ENCODE results near the gene VTI1B. TPM values are rescaled to one million over a fixed set of nuclear protein-coding genes. Genes with fewer than 3 reads are reported as not detected.

Gene VTI1B
- total RNA-seq, 1 donor from 2014 or later: 73.7 TPM

DNA sequence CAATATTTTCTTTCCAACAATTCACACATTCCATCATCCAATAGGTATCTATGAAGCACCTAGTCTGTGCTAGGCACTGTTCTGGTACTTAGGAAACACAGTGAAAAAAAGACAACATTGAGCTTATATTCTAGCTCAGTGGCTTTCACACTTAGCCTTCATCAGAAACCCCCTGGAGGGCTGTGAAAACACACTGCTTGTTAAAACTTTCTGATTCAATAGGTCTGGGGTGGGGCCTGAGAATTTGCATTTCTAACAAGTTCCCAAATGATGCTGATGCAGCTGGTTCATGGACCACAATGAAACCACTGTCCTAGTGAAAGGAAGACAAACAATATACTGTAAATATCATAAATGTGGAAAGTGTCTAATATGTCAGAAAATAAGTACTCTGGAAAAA lies 5.9 kb downstream of the VTI1B start:
- DNase-seq (ENCODE audit: low spot score): no peak
- intact Hi-C loops (cut with micrococcal nuclease): no loop called here
- peaks cover 14% of the 10 kb centered on the region for H3K36me3 Mint-ChIP-seq (ENCODE audit: low read depth)
- H3K27ac Mint-ChIP-seq: no peak overlapping the region
- H3K9me3 Mint-ChIP-seq: no peaks in the 10 kb centered on the region
- peaks cover 36% of the 10 kb centered on the region for H3K4me1 Mint-ChIP-seq (ENCODE audit: low read depth)
- H3K4me3 Mint-ChIP-seq (ENCODE audit: low read depth): no peak overlapping the region
- no peaks in the 10 kb centered on the region for H3K27me3 Mint-ChIP-seq (ENCODE audit: low read depth)

DNA sequence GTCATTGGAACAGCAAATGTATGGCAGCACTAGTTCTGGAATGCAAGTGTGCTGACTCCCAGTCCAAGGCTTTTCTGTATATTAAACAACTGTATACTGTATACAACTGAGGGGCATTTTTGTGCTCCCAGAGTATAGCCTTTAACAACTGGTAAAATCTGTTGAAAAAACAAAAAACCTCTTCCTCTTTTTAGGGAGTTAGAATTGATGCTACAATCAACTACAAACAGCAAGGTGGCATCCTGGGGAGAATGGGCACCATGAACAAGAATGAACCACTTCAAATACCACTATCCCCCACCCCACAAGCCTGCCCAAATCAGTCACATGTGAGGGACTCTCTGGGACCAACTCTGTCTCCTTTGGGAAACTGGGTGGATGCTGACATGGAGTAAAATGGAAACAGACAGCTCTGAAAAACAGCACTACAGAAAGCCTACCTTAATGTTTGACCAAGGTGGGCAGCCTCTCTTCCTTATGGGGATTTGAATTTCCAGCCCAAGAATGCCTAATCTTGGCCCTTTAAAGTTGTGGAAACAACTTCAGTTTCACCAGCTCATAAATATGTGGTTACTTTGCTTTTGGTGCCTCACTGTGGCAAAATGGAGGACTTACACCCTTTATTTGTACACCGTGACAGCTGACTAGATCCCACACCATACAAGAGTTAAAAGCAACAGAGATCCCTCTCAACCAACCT lies 7.5 kb downstream of the VTI1B start:
- intact Hi-C loops (cut with micrococcal nuclease): loop anchor here (1.0 to 2.0 kb wide), 4 partner anchors 22 to 240 kb away; no protein-coding TSS in a partner anchor
- no peaks in the 10 kb centered on the region for H3K9me3 Mint-ChIP-seq
- no peaks in the 10 kb centered on the region for H3K27me3 Mint-ChIP-seq (ENCODE audit: low read depth)
- DNase-seq (ENCODE audit: low spot score): no peak
- H3K36me3 Mint-ChIP-seq (ENCODE audit: low read depth): peaks cover 19% of the 10 kb centered on the region
- peak overlapping the region; percentile 43 for H3K27ac Mint-ChIP-seq
- H3K4me1 Mint-ChIP-seq (ENCODE audit: low read depth): peaks cover 27% of the 10 kb centered on the region
- no peak overlapping the region for H3K4me3 Mint-ChIP-seq (ENCODE audit: low read depth)

DNA sequence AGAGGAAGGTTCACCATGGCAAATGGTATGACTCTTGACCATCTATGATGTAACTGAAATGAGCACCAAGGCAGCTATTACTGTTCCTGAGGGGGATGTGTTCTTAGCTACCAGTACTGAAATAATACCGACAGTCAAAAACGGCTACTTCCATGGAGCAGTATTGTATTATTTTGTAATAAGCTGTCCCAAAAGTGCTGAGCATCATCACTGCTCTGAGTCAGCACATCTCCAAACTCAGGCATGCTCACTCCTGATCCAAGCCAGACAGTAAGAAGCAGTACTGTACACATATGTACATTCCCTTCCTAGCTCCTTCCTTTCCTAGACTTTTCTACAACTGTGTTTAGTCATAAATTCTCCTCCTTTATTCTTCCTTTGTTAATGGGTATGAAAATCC lies 8.6 kb downstream of the VTI1B start:
- H3K36me3 Mint-ChIP-seq (ENCODE audit: low read depth): peaks cover 20% of the 10 kb centered on the region
- peaks cover 27% of the 10 kb centered on the region for H3K4me1 Mint-ChIP-seq (ENCODE audit: low read depth)
- intact Hi-C loops (cut with micrococcal nuclease): loop anchor here (2.0 kb wide), 3 partner anchors 21 to 239 kb away; no protein-coding TSS in a partner anchor
- H3K4me3 Mint-ChIP-seq (ENCODE audit: low read depth): no peak overlapping the region
- H3K27me3 Mint-ChIP-seq (ENCODE audit: low read depth): no peaks in the 10 kb centered on the region
- DNase-seq (ENCODE audit: low spot score): no peak
- H3K9me3 Mint-ChIP-seq: no peaks in the 10 kb centered on the region
- no peak overlapping the region for H3K27ac Mint-ChIP-seq

DNA sequence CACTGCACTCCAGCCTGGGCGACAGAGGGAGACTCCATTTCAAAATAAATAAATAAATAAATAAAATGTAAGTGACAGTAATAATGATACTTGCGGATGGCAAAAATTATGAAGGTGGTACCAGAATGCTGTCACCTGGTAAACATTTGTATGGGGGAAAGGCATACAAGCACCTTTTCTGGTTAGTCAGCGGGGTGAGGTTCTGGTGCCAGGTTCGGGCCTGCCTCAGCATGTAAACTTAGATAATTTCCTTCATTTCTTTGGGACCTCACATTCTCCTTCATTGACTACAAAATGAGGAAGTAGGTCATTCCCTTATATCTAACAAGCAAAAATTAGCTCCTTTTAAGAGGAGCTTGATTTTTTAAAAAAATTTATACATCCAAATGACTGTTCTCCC lies 10.8 kb downstream of the VTI1B start:
- peaks cover 36% of the 10 kb centered on the region for H3K36me3 Mint-ChIP-seq (ENCODE audit: low read depth)
- H3K27ac Mint-ChIP-seq: no peak overlapping the region
- DNase-seq (ENCODE audit: low spot score): no peak
- intact Hi-C loops (cut with micrococcal nuclease): no loop called here
- no peak overlapping the region for H3K4me3 Mint-ChIP-seq (ENCODE audit: low read depth)
- no peaks in the 10 kb centered on the region for H3K9me3 Mint-ChIP-seq
- H3K27me3 Mint-ChIP-seq (ENCODE audit: low read depth): no peaks in the 10 kb centered on the region
- H3K4me1 Mint-ChIP-seq (ENCODE audit: low read depth): peaks cover 25% of the 10 kb centered on the region

DNA sequence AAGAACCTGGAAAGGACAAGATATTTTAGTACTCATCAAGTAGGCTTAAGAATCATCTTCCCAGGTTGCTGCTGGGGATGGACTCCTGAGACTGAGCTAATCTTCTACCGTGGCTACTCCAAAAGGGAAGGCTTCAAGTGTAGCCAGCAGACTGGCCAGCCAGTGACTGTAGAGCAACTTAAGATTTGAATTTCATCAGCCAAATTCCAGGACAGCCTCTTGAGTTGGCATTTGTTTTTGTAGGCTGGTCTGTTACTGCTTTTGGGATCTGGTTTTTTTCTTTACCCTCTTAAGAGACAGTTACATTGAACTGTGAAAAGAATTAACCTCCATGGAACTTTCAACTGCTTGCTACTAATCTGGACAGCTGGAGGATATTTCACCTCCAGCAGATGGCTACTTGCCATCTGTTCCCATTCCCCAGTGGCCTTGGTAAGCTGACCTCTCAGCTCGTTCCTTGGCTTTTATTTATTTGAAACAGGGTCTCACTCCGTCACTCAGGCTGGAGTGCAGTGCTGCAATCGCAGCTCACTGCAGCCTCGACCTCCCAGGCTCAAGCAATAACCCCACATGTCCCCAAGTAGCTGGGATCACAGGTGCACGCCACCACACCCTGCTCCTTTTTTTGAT lies 20.7 kb downstream of the VTI1B start:
- no peak for DNase-seq (ENCODE audit: low spot score)
- H3K36me3 Mint-ChIP-seq (ENCODE audit: low read depth): peaks cover 60% of the 10 kb centered on the region
- H3K4me3 Mint-ChIP-seq (ENCODE audit: low read depth): no peak overlapping the region
- H3K9me3 Mint-ChIP-seq: no peaks in the 10 kb centered on the region
- intact Hi-C loops (cut with micrococcal nuclease): no loop called here
- peaks cover 7% of the 10 kb centered on the region for H3K4me1 Mint-ChIP-seq (ENCODE audit: low read depth)
- H3K27me3 Mint-ChIP-seq (ENCODE audit: low read depth): no peaks in the 10 kb centered on the region
- H3K27ac Mint-ChIP-seq: no peak overlapping the region

DNA sequence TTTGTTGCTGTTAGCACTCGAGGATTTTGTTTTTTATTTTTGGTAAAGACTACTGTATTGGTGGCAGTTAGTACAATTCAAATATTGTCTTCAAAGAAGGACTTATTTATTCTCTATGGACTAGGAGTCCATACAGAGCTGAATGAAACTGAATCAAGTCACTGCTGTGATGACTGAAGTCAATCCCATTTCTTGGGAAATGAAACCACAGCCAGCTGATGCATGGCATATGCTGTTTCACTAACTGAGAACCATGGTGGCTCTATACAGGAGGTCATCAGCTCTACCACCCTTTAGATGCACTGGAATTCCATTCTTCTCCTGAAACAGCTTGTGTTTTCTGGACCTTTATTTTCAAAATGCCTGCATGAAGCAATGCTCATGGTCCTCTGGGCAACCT lies 22.2 kb downstream of the VTI1B start:
- intact Hi-C loops (cut with micrococcal nuclease): no loop called here
- H3K4me1 Mint-ChIP-seq (ENCODE audit: low read depth): peaks cover 6% of the 10 kb centered on the region
- peaks cover 63% of the 10 kb centered on the region for H3K36me3 Mint-ChIP-seq (ENCODE audit: low read depth)
- H3K4me3 Mint-ChIP-seq (ENCODE audit: low read depth): no peak overlapping the region
- H3K27ac Mint-ChIP-seq: no peak overlapping the region
- no peaks in the 10 kb centered on the region for H3K27me3 Mint-ChIP-seq (ENCODE audit: low read depth)
- no peak for DNase-seq (ENCODE audit: low spot score)
- H3K9me3 Mint-ChIP-seq: no peaks in the 10 kb centered on the region

DNA sequence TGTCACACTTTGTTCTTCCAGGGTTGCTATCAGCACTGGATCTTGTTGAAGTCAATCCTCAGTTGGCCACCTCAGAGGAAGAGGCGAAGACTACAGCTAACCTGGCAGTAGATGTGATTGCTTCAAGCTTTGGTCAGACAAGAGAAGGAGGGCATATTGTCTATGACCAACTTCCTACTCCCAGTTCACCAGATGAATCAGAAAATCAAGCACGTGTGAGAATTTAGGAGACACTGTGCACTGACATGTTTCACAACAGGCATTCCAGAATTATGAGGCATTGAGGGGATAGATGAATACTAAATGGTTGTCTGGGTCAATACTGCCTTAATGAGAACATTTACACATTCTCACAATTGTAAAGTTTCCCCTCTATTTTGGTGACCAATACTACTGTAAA lies 23.7 kb downstream of the VTI1B start:
- no peak for DNase-seq (ENCODE audit: low spot score)

DNA sequence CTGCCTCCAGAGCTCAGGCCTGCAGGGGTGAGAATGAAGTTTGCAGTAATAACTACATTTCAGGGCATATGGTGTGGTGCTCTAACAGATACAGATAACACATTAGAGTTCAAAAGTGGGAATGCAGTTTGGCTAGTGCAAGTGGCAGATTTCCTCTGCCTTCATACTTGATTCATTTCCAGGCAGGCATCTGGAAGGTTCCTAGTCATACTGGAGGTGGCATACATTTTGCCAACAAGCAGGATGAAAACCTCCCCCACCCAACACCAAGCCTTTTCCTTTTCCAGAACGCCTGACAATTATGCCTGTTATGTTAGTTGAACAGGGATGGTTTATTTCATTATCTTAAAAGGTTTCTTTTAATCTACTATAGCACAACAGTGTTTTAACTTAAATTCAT lies 24.3 kb downstream of the VTI1B start:
- Mint-ChIP-seq H3K36me3 (ENCODE audit: low read depth) (peaks cover 73% of the 10 kb centered on the region), H3K27me3 (ENCODE audit: low read depth) (no peaks in the 10 kb centered on the region), H3K9me3 (no peaks in the 10 kb centered on the region), H3K4me1 (ENCODE audit: low read depth) (peaks cover 9% of the 10 kb centered on the region), H3K27ac (no peak overlapping the region), H3K4me3 (ENCODE audit: low read depth) (no peak overlapping the region)
- intact Hi-C loops (cut with micrococcal nuclease): no loop called here
- DNase-seq (ENCODE audit: low spot score): no peak

More for the DNA sequence above, 23.7 kb downstream of the VTI1B start:
- Mint-ChIP-seq H3K4me3 (ENCODE audit: low read depth) (no peak overlapping the region), H3K27me3 (ENCODE audit: low read depth) (no peaks in the 10 kb centered on the region), H3K27ac (no peak overlapping the region), H3K9me3 (no peaks in the 10 kb centered on the region), H3K4me1 (ENCODE audit: low read depth) (peaks cover 7% of the 10 kb centered on the region), H3K36me3 (ENCODE audit: low read depth) (peaks cover 67% of the 10 kb centered on the region)
- intact Hi-C loops (cut with micrococcal nuclease): no loop called here

DNA sequence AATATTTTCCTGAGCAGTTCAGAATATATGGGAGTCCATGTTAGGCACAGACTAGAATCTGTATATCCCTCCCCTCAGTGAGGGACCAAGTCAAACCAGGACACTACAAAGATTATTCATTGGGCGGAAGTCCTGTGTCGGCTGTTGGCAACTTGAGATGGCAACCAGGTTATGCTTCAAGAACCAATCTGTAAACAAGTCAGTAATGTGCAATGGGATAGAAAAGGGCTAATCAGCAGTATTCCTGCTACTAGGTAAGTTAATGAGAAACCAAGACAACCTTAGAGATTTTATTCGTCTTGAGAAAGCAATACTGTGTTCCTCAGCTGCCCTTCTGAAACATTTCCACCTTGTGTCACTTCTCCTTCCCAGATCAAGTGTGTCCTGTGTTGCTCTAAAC lies 28.3 kb downstream of the VTI1B start:
- H3K27me3 Mint-ChIP-seq (ENCODE audit: low read depth): no peaks in the 10 kb centered on the region
- H3K27ac Mint-ChIP-seq: no peak overlapping the region
- H3K4me1 Mint-ChIP-seq (ENCODE audit: low read depth): peaks cover 36% of the 10 kb centered on the region
- no peak for DNase-seq (ENCODE audit: low spot score)
- peaks cover 69% of the 10 kb centered on the region for H3K36me3 Mint-ChIP-seq (ENCODE audit: low read depth)
- intact Hi-C loops (cut with micrococcal nuclease): no loop called here
- no peak overlapping the region for H3K4me3 Mint-ChIP-seq (ENCODE audit: low read depth)
- H3K9me3 Mint-ChIP-seq: no peaks in the 10 kb centered on the region

DNA sequence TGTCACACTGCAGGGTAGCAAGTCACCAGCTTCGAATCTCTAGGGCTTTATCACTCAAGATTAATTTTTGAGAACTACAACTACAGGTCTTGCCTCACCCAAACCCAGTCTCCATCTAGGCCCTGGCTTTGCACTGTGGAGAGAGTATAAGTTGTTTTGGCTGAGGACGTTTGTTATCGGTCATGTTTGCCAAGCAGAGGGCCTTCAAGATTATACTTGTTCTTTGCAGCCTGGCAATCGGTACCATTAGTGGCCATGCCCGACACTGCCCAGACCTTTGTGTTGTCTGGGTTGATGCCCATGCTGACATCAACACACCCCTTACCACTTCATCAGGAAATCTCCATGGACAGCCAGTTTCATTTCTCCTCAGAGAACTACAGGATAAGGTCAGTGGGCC lies 29.0 kb downstream of the VTI1B start:
- H3K36me3 Mint-ChIP-seq (ENCODE audit: low read depth): peaks cover 64% of the 10 kb centered on the region
- DNase-seq (ENCODE audit: low spot score): no peak
- no peaks in the 10 kb centered on the region for H3K9me3 Mint-ChIP-seq
- no peaks in the 10 kb centered on the region for H3K27me3 Mint-ChIP-seq (ENCODE audit: low read depth)
- no peak overlapping the region for H3K27ac Mint-ChIP-seq
- peaks cover 35% of the 10 kb centered on the region for H3K4me1 Mint-ChIP-seq (ENCODE audit: low read depth)
- no peak overlapping the region for H3K4me3 Mint-ChIP-seq (ENCODE audit: low read depth)
- intact Hi-C loops (cut with micrococcal nuclease): loop anchor here (2.0 kb wide), 1 partner anchor 21 kb away; no protein-coding TSS in a partner anchor

DNA sequence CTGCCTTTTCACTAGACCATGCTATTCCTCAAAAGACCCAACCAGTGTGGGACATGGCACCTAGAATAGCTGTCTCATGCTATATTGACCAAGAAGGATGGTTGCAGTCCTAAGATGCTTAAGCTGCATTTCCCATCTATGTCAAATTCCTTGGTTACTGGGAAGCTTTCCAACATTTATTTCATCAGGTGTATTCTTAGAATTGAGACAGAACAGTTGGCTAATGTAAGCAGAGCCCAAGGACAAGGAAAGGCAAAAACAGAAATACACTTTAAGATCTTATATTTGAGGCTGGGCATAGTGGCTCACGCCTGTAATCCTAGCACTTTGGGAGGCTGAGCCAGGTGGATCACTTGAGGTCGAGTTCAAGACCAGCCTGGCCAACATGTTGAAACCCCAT lies 30.0 kb downstream of the VTI1B start:
- H3K27ac Mint-ChIP-seq: no peak overlapping the region
- peaks cover 59% of the 10 kb centered on the region for H3K36me3 Mint-ChIP-seq (ENCODE audit: low read depth)
- intact Hi-C loops (cut with micrococcal nuclease): loop anchor here (2.0 kb wide), 1 partner anchor 22 kb away; no protein-coding TSS in a partner anchor
- peaks cover 35% of the 10 kb centered on the region for H3K4me1 Mint-ChIP-seq (ENCODE audit: low read depth)
- H3K4me3 Mint-ChIP-seq (ENCODE audit: low read depth): no peak overlapping the region
- no peaks in the 10 kb centered on the region for H3K27me3 Mint-ChIP-seq (ENCODE audit: low read depth)
- no peak for DNase-seq (ENCODE audit: low spot score)
- no peaks in the 10 kb centered on the region for H3K9me3 Mint-ChIP-seq

DNA sequence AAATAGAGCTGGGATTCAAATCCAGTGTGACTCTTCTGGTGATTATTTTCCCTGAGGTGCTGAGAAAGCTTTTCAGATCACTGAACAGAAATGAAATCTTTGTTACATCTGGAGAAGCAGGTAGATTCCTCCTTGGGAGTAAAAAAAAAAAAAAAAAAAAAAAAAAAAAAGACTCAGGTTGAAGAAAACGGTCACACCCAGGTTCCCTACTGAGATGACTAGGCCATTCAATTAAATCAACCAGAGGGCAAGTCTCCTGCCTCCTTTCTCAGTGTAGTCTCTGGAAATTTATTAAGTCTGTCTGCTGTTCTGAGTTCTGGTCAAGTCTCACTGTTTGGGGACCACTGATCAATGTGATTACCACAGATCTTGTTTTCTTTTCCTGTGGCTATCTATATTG lies 30.7 kb downstream of the VTI1B start:
- H3K27me3 Mint-ChIP-seq (ENCODE audit: low read depth): no peaks in the 10 kb centered on the region
- H3K36me3 Mint-ChIP-seq (ENCODE audit: low read depth): peaks cover 53% of the 10 kb centered on the region
- intact Hi-C loops (cut with micrococcal nuclease): loop anchor here (2.0 kb wide), 2 partner anchors 23 to 25 kb away; partner anchors contain the start of gene ARG2
- no peaks in the 10 kb centered on the region for H3K9me3 Mint-ChIP-seq
- H3K4me3 Mint-ChIP-seq (ENCODE audit: low read depth): peak overlapping the region; percentile 61
- H3K4me1 Mint-ChIP-seq (ENCODE audit: low read depth): peaks cover 35% of the 10 kb centered on the region
- DNase-seq (ENCODE audit: low spot score): no peak
- H3K27ac Mint-ChIP-seq: peak overlapping the region; percentile 55

All from activated T-helper 2 cell treated with anti-CD3 and anti-CD28 coated beads, Interferon-gamma antibody, Interleukin-2, Interleukin-4, amounts not matched to agents 10 μg/mL and 5 μg/mL and 100 μg/mL, durations not matched to agents 14 hours and 24 hours and 36 hours (primary cell).